HUES6 (cell line): ENCODE data around the gene SRGAP1.

ENCODE experiments used
- H3K27ac ChIP-seq: 2 replicates; pipeline ENCODE4 v1.7.0; 2013; ENCODE audit warnings: low read depth, mild to moderate bottlenecking, low read length, inconsistent platforms
- H3K27me3 ChIP-seq: 2 replicates; pipeline ENCODE4 v1.6.1; 2013; ENCODE audit warnings: low read length; ENCODE audit not compliant: control insufficient read depth, insufficient read depth
- H3K36me3 ChIP-seq: 2 replicates; pipeline ENCODE4 v1.6.1; 2013; ENCODE audit warnings: low read length; ENCODE audit not compliant: control insufficient read depth, insufficient read depth
- H3K4me1 ChIP-seq: 2 replicates; pipeline ENCODE4 v1.6.1; 2013; ENCODE audit warnings: low read length; ENCODE audit not compliant: control insufficient read depth, insufficient read depth
- H3K4me3 ChIP-seq: 2 replicates; pipeline ENCODE4 v1.5.1; 2013; ENCODE audit warnings: low read depth, low read length
- H3K9ac ChIP-seq: one replicate; pipeline ENCODE4 v1.6.1; 2013; ENCODE audit warnings: mild to moderate bottlenecking, low read length
- H3K9me3 ChIP-seq: 2 replicates; pipeline ENCODE4 v1.6.1; 2013; ENCODE audit warnings: low read depth, low read length; ENCODE audit not compliant: control insufficient read depth, insufficient read depth

The SRGAP1 gene

DNA sequence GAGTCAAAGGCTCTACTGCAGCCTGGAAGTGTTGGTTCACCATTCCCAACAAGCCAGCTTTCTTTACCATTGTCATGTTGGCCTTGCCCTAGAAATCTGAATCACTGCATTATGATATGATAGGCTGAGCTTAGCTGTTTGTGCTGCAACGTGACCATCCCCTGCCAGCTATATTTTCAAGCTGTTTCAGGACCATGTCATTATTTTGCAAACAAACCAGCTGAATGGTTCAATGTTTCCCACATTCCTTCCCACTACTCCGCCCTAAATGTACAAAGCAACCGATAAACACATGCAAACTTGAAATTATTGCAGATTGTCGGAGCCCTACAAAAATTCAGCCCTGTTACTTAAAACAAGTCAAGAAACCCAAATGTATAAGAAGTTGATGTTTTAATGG lies 241.5 kb downstream of the SRGAP1 start:
- H3K27ac ChIP-seq, result no peak overlapping the region
- H3K9ac ChIP-seq, result no peak overlapping the region
- H3K9me3 ChIP-seq, result no peaks in the 10 kb centered on the region
- peaks cover 14% of the 10 kb centered on the region for H3K4me1 ChIP-seq
- no peaks in the 10 kb centered on the region for H3K36me3 ChIP-seq
- H3K4me3 ChIP-seq, result no peak overlapping the region
- no peaks in the 10 kb centered on the region for H3K27me3 ChIP-seq

DNA sequence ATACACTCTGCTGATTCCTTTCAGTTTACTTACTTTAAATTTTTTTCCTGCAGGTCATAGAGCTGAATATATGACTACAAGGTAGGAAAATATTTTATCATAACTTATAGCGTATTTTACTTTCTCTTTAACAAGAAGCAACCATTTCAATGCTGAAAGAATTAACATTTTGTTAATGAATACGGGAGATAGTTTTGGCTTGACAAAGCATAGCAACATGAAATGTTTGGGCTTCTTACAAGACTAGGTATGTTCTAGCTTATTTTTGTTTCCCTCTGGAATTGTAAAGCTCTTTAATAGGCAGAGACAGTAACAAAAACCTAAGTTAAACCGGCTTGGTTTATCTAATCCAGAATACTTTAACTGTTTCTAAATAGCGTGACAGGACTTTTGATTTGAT lies 242.4 kb downstream of the SRGAP1 start:
- peaks cover 11% of the 10 kb centered on the region for H3K4me1 ChIP-seq
- H3K36me3 ChIP-seq, result no peaks in the 10 kb centered on the region
- H3K9me3 ChIP-seq, result no peaks in the 10 kb centered on the region
- no peak overlapping the region for H3K9ac ChIP-seq
- H3K27me3 ChIP-seq, result no peaks in the 10 kb centered on the region
- no peak overlapping the region for H3K27ac ChIP-seq
- H3K4me3 ChIP-seq, result no peak overlapping the region

- Histone ChIP-seq H3K9me3 (no peaks in the 10 kb centered on the region), H3K36me3 (no peaks in the 10 kb centered on the region), H3K4me3 (no peak overlapping the region), H3K27me3 (no peaks in the 10 kb centered on the region), H3K9ac (no peak overlapping the region), H3K4me1 (peaks cover 11% of the 10 kb centered on the region), H3K27ac (no peak overlapping the region)
Measured at GRCh38 chr12:64087761-64088160, 243.3 kb downstream of the SRGAP1 start.

- Histone ChIP-seq H3K9me3 (no peaks in the 10 kb centered on the region), H3K4me1 (peaks cover 11% of the 10 kb centered on the region), H3K36me3 (no peaks in the 10 kb centered on the region), H3K4me3 (no peak overlapping the region), H3K9ac (no peak overlapping the region), H3K27me3 (no peaks in the 10 kb centered on the region), H3K27ac (no peak overlapping the region; the same call in 1 of the 2 replicates)
Measured at GRCh38 chr12:64088431-64089349, 244.2 kb downstream of the SRGAP1 start.

GRCh38 chr12:64090047-64090446 lies 245.5 kb downstream of the SRGAP1 start:
- H3K9ac ChIP-seq, result no peak overlapping the region
- no peaks in the 10 kb centered on the region for H3K36me3 ChIP-seq
- no peak overlapping the region for H3K4me3 ChIP-seq
- peaks cover 11% of the 10 kb centered on the region for H3K4me1 ChIP-seq
- H3K27ac ChIP-seq, result no peak overlapping the region
- no peaks in the 10 kb centered on the region for H3K27me3 ChIP-seq
- no peaks in the 10 kb centered on the region for H3K9me3 ChIP-seq

DNA sequence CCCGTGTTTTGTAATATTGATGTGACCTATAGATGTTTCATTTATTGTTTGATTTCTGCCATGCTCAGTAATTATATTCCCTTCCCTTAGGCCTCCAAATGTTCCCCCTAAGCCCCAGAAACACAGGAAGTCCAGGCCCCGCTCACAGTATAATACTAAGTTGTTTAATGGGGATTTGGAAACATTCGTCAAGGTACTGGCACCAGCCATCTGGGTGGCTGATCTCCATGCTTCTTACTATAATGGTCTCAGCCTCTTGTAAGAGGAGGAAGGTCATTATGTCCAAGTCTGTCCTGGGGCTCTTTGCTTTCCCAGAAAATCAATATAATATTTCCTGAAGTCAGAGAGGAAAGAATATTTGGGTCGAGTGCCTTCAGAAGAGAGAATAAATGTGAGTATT lies 246.7 kb downstream of the SRGAP1 start:
- Histone ChIP-seq H3K4me1 (peaks cover 11% of the 10 kb centered on the region), H3K27ac (no peak overlapping the region), H3K36me3 (no peaks in the 10 kb centered on the region), H3K9me3 (no peaks in the 10 kb centered on the region), H3K4me3 (no peak overlapping the region), H3K9ac (no peak overlapping the region), H3K27me3 (no peaks in the 10 kb centered on the region)

DNA sequence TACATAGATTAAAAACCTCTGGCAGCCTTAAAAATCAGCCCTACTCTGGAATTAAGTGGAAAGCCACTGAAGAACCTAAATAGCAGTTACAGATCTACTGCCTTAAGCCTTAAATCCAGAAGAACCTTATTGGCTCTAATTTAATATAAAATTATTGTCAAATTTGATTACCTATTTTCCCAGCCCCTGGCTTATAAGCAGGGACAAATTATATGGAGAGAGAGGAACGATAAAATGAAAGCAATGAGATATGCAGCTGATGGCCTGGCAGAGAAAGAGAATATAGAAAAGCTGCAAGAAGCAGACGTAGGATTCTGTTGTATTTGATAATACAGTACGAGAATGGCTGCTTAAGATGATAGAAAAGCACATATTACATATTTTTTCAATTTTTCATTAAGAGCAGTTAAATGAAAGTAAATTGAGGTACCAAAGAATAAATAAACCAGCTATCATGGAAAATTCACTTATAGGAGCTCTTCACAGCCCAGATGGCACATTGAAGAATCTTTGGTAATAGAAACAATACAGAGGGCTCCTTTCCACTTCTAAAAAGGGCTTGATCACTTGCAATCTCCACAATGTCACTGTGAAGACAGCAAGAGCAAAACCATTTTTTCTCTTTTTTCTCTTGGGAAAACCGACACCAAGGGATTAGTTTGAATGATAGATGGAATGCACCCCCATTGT lies 248.2 kb downstream of the SRGAP1 start:
- Histone ChIP-seq H3K4me1 (peaks cover 11% of the 10 kb centered on the region), H3K27ac (no peak overlapping the region), H3K36me3 (no peaks in the 10 kb centered on the region), H3K9ac (no peak overlapping the region), H3K9me3 (no peaks in the 10 kb centered on the region), H3K4me3 (no peak overlapping the region), H3K27me3 (no peaks in the 10 kb centered on the region)

- no peaks in the 10 kb centered on the region for H3K9me3 ChIP-seq
- no peak overlapping the region for H3K9ac ChIP-seq
- H3K4me3 ChIP-seq, result no peak overlapping the region
- peaks cover 4% of the 10 kb centered on the region for H3K4me1 ChIP-seq
- H3K27me3 ChIP-seq, result no peaks in the 10 kb centered on the region
- no peak overlapping the region for H3K27ac ChIP-seq
- no peaks in the 10 kb centered on the region for H3K36me3 ChIP-seq
Measured at GRCh38 chr12:64093689-64094088, 249.2 kb downstream of the SRGAP1 start.

GRCh38 chr12:64097366-64098105 lies 253.0 kb downstream of the SRGAP1 start:
- no peak overlapping the region for H3K4me3 ChIP-seq
- no peaks in the 10 kb centered on the region for H3K9me3 ChIP-seq
- no peaks in the 10 kb centered on the region for H3K27me3 ChIP-seq
- H3K4me1 ChIP-seq, result no peaks in the 10 kb centered on the region
- no peaks in the 10 kb centered on the region for H3K36me3 ChIP-seq
- no peak overlapping the region for H3K27ac ChIP-seq
- no peak overlapping the region for H3K9ac ChIP-seq

DNA sequence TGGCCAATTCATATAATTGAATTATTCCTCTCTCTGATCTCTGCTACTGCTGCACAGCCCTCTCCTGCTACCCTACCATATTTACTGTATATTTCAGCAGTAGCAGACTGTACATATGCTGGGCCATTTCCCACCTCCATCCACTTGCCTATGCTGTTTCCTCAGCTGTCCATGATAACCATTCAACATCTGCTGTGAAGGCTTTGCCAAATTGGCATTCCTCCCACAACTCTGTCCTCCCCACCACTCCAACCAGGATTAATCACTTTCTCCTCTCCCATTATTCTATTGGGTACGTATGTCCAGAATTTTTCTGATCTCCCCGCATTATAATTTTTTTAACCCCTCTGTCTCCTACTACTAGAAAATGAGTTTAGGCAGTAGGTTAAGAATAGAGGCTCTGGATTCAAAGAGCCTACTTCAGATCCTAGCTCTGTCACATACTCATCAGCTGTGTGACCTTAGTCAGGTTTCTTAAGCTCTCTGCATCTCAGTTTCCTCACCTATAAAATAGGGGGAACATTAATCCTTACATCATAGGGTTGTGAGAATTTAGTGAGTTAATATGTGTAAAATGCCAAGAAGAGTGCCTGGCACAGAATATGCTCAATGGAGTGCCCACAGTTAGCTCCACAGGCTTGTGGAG lies 254.3 kb downstream of the SRGAP1 start:
- Histone ChIP-seq H3K36me3 (no peaks in the 10 kb centered on the region), H3K9me3 (no peaks in the 10 kb centered on the region), H3K4me3 (no peak overlapping the region), H3K27me3 (no peaks in the 10 kb centered on the region), H3K9ac (no peak overlapping the region), H3K4me1 (no peaks in the 10 kb centered on the region), H3K27ac (no peak overlapping the region)
